Nephron progenitor cell (in vitro differentiated cells): ENCODE measurements around the gene SHISA4.
"Not testable (repeated sequence)": the region's sequence is repeated elsewhere in the genome, so short reads cannot be mapped to it uniquely, and the experiment has no call there.

Source experiments
- DNase-seq: peaks from one replicate; pipeline ENCODE4 v3.0.0; 2021
- H3K27ac Mint-ChIP-seq: 2 replicates; pipeline ENCODE4 v1.8.0; 2021; ENCODE audit warnings: mild to moderate bottlenecking, moderate library complexity, mixed read lengths
- H3K27me3 Mint-ChIP-seq: 2 replicates; pipeline ENCODE4 v1.8.0; 2021; ENCODE audit warnings: mild to moderate bottlenecking, low read depth, mixed read lengths; ENCODE audit not compliant: poor library complexity
- H3K36me3 Mint-ChIP-seq: 2 replicates; pipeline ENCODE4 v1.8.0; 2021; ENCODE audit warnings: low read depth, mixed read lengths
- H3K4me1 Mint-ChIP-seq: 2 replicates; pipeline ENCODE4 v1.8.0; 2021; ENCODE audit warnings: mixed read lengths
- H3K4me3 Mint-ChIP-seq: 2 replicates; pipeline ENCODE4 v1.8.0; 2021; ENCODE audit warnings: mild to moderate bottlenecking, moderate library complexity, mixed read lengths
- H3K9me3 Mint-ChIP-seq: 2 replicates; pipeline ENCODE4 v1.8.0; 2021; ENCODE audit warnings: mild to moderate bottlenecking, moderate library complexity, mixed read lengths
- CTCF ChIP-seq: fragments of 200-600 bp; sonication (generic); IDR thresholded peaks from 2 replicates; pipeline ENCODE4 v1.5.0; 2021; ENCODE audit warnings: antibody characterized with exemption

Gene SHISA4

GRCh38 chr1:201888282-201889089, at the start of gene SHISA4:
SHISA4 (plus strand) TSS chr1:201888898; CDS start chr1:201888995, 97 bp downstream.
- Mint-ChIP-seq H3K4me3 (peak within 1 kb of the TSS; percentile 86), H3K4me1 (peaks cover 50% of the 10 kb centered on the region), H3K9me3 (no peaks in the 10 kb centered on the region), H3K27me3 (peaks cover 23% of the 10 kb centered on the region), H3K27ac (no peak within 1 kb of the TSS), H3K36me3 (no peaks in the 10 kb centered on the region)
- TF ChIP-seq CTCF, result no peak
- peak; percentile 56 for DNase-seq

- H3K4me3 Mint-ChIP-seq, H3K27me3 Mint-ChIP-seq, DNase-seq, H3K27ac Mint-ChIP-seq, H3K9me3 Mint-ChIP-seq: not testable (repeated sequence)
- Mint-ChIP-seq H3K36me3 (peaks cover 76% of the 10 kb centered on the region), H3K4me1 (peaks cover 29% of the 10 kb centered on the region)
Measured at GRCh38 chr1:201839089-201839488, 49.6 kb upstream of the SHISA4 start.

- peaks cover 4% of the 10 kb centered on the region for H3K27me3 Mint-ChIP-seq
- H3K4me1 Mint-ChIP-seq, result peaks cover 21% of the 10 kb centered on the region
- DNase-seq, result no peak
- no peaks in the 10 kb centered on the region for H3K9me3 Mint-ChIP-seq
- no peak for TF ChIP-seq CTCF
- peaks cover 66% of the 10 kb centered on the region for H3K36me3 Mint-ChIP-seq
- H3K27ac Mint-ChIP-seq, result no peak overlapping the region
- H3K4me3 Mint-ChIP-seq, result no peak overlapping the region
Measured at GRCh38 chr1:201840055-201840454, 48.6 kb upstream of the SHISA4 start.

- peaks cover 17% of the 10 kb centered on the region for H3K4me1 Mint-ChIP-seq
- peaks cover 62% of the 10 kb centered on the region for H3K36me3 Mint-ChIP-seq
- peaks cover 4% of the 10 kb centered on the region for H3K27me3 Mint-ChIP-seq
- no peak for DNase-seq
- H3K9me3 Mint-ChIP-seq, result no peaks in the 10 kb centered on the region
- no peak for TF ChIP-seq CTCF
- H3K4me3 Mint-ChIP-seq, result no peak overlapping the region
- no peak overlapping the region for H3K27ac Mint-ChIP-seq
Measured at GRCh38 chr1:201840490-201840889, 48.2 kb upstream of the SHISA4 start.

- no peak overlapping the region for H3K4me3 Mint-ChIP-seq
- H3K27ac Mint-ChIP-seq, result peak overlapping the region; percentile 9
- peaks cover 53% of the 10 kb centered on the region for H3K36me3 Mint-ChIP-seq
- TF ChIP-seq CTCF, result no peak
- H3K4me1 Mint-ChIP-seq, result peaks cover 17% of the 10 kb centered on the region
- DNase-seq, result no peak
- peaks cover 4% of the 10 kb centered on the region for H3K27me3 Mint-ChIP-seq
- H3K9me3 Mint-ChIP-seq, result no peaks in the 10 kb centered on the region
Measured at GRCh38 chr1:201841265-201841912, 47.3 kb upstream of the SHISA4 start.

GRCh38 chr1:201842472-201843027, 46.1 kb upstream of the SHISA4 start:
- no peak for DNase-seq
- Mint-ChIP-seq H3K9me3 (no peaks in the 10 kb centered on the region), H3K4me1 (peaks cover 17% of the 10 kb centered on the region), H3K36me3 (peaks cover 46% of the 10 kb centered on the region), H3K4me3 (no peak overlapping the region), H3K27me3 (peaks cover 2% of the 10 kb centered on the region), H3K27ac (no peak overlapping the region)
- no peak for TF ChIP-seq CTCF
